Neural progenitor cell (in vitro differentiated cells): ENCODE data around the gene CLECL1. TPM values are rescaled to one million over a fixed set of nuclear protein-coding genes. Genes with fewer than 3 reads are reported as not detected.

Experiments
- DNase-seq: peaks from one replicate; pipeline ENCODE4 v3.0.0-alpha.2; 2016; ENCODE audit warnings: low spot score
- H2AFZ ChIP-seq: fragments of 200-600 bp; sonication (generic); replicated peaks from 2 replicates; pipeline ENCODE4 v1.6.1; 2016; ENCODE audit warnings: antibody characterized with exemption
- H3F3A ChIP-seq: fragments of 200-600 bp; sonication (generic); 2 replicates; pipeline ENCODE4 v1.6.1; 2016; ENCODE audit warnings: antibody characterized with exemption, low read depth
- H3K27ac ChIP-seq: fragments of 200-600 bp; sonication (generic); 2 replicates; pipeline ENCODE4 v1.5.1; 2016; ENCODE audit warnings: mild to moderate bottlenecking
- H3K27me3 ChIP-seq: fragments of 200-600 bp; sonication (generic); 2 replicates; pipeline ENCODE4 v1.6.1; 2016; ENCODE audit warnings: mild to moderate bottlenecking, moderate library complexity
- H3K36me3 ChIP-seq: fragments of 200-600 bp; sonication (generic); 2 replicates; pipeline ENCODE4 v1.5.1; 2016
- H3K4me1 ChIP-seq: fragments of 200-600 bp; sonication (generic); 2 replicates; pipeline ENCODE4 v1.6.1; 2016; ENCODE audit warnings: mixed run types
- H3K4me2 ChIP-seq: fragments of 200-600 bp; sonication (generic); 2 replicates; pipeline ENCODE4 v1.6.1; 2016
- H3K4me3 ChIP-seq: fragments of 200-600 bp; sonication (generic); 2 replicates; pipeline ENCODE4 v1.5.1; 2016
- H3K79me2 ChIP-seq: fragments of 200-600 bp; sonication (generic); 2 replicates; pipeline ENCODE4 v1.6.1; 2016; ENCODE audit warnings: low read depth
- H3K9ac ChIP-seq: fragments of 200-600 bp; sonication (generic); 2 replicates; pipeline ENCODE4 v1.6.1; 2016
- H3K9me3 ChIP-seq: fragments of 200-600 bp; sonication (generic); 2 replicates; pipeline ENCODE4 v1.5.1; 2016; ENCODE audit warnings: low read depth
- H4K20me1 ChIP-seq: fragments of 200-600 bp; sonication (generic); 2 replicates; pipeline ENCODE4 v1.6.1; 2016; ENCODE audit warnings: low read depth
- H3K27ac Mint-ChIP-seq: 3 replicates; pipeline ENCODE4 v1.8.0; 2021; ENCODE audit warnings: mixed read lengths
- H3K27me3 Mint-ChIP-seq: 2 replicates; pipeline ENCODE4 v1.8.0; 2022; ENCODE audit warnings: low read depth, mild to moderate bottlenecking, inconsistent platforms, moderate library complexity, mixed read lengths; ENCODE audit not compliant: insufficient read depth
- H3K36me3 Mint-ChIP-seq: 3 replicates; pipeline ENCODE4 v1.8.0; 2021; ENCODE audit warnings: mixed read lengths
- H3K4me1 Mint-ChIP-seq: 3 replicates; pipeline ENCODE4 v1.8.0; 2021; ENCODE audit warnings: mixed read lengths
- H3K4me3 Mint-ChIP-seq: 3 replicates; pipeline ENCODE4 v1.8.0; 2021; ENCODE audit warnings: mild to moderate bottlenecking, moderate library complexity, mixed read lengths
- H3K9me3 Mint-ChIP-seq: 3 replicates; pipeline ENCODE4 v1.8.0; 2020; ENCODE audit warnings: mixed read lengths
- CTCF ChIP-seq: fragments of 200-600 bp; sonication (generic); IDR thresholded peaks from 2 replicates; pipeline ENCODE4 v1.5.1; 2017; ENCODE audit warnings: antibody characterized with exemption, mild to moderate bottlenecking
- EZH2 ChIP-seq: fragments of 200-600 bp; sonication (generic); IDR thresholded peaks from 2 replicates; pipeline ENCODE4 v1.6.1; 2017; ENCODE audit warnings: antibody characterized with exemption, mild to moderate bottlenecking, moderate library complexity
- EZH2phosphoT487 ChIP-seq: fragments of 200-600 bp; sonication (generic); IDR thresholded peaks from 2 replicates; pipeline ENCODE4 v1.6.1; 2017; ENCODE audit warnings: antibody characterized with exemption
- total RNA-seq: library from RNA; depleted of rRNA; stranded (reverse); fragments of >200 nt; gene quantifications from 2 replicates; pipeline ENCODE4 v1.2.3, GENCODE V29; 2015; ENCODE audit warnings: low replicate concordance

The CLECL1 gene
- total RNA-seq, 1 donor from 2014 or later = not detected

- no peak overlapping the region for H3K4me3 Mint-ChIP-seq
- Histone ChIP-seq H3K4me2 (no peak overlapping the region), H3K9ac (no peak overlapping the region), H3K27me3 (no peaks in the 10 kb centered on the region), H3F3A (no peaks in the 10 kb centered on the region), H2AFZ (no peak overlapping the region), H4K20me1 (no peaks in the 10 kb centered on the region), H3K9me3 (no peaks in the 10 kb centered on the region), H3K79me2 (no peaks in the 10 kb centered on the region), H3K4me1 (no peaks in the 10 kb centered on the region), H3K27ac (no peak overlapping the region), H3K4me3 (no peak overlapping the region), H3K36me3 (no peaks in the 10 kb centered on the region)
- no peaks in the 10 kb centered on the region for H3K36me3 Mint-ChIP-seq
- peaks cover 3% of the 10 kb centered on the region for H3K9me3 Mint-ChIP-seq
- H3K27ac Mint-ChIP-seq = no peak overlapping the region
- H3K4me1 Mint-ChIP-seq = no peaks in the 10 kb centered on the region
- no peak for DNase-seq
- TF ChIP-seq CTCF (no peak), EZH2 (no peak), EZH2phosphoT487 (no peak)
- H3K27me3 Mint-ChIP-seq = no peaks in the 10 kb centered on the region
These were observed 43.9 kb upstream of the CLECL1 start for GRCh38 chr12:9776781-9777180.

- DNase-seq = no peak
- Mint-ChIP-seq H3K27ac (no peak overlapping the region), H3K36me3 (no peaks in the 10 kb centered on the region), H3K4me3 (no peak overlapping the region), H3K4me1 (no peaks in the 10 kb centered on the region), H3K9me3 (no peaks in the 10 kb centered on the region), H3K27me3 (no peaks in the 10 kb centered on the region)
- Histone ChIP-seq H3K27me3 (no peaks in the 10 kb centered on the region), H3K9me3 (no peaks in the 10 kb centered on the region), H3K4me3 (no peak overlapping the region), H3K9ac (no peak overlapping the region), H3K79me2 (no peaks in the 10 kb centered on the region), H3K4me1 (no peaks in the 10 kb centered on the region), H4K20me1 (no peaks in the 10 kb centered on the region), H3K27ac (no peak overlapping the region), H2AFZ (no peak overlapping the region), H3K36me3 (no peaks in the 10 kb centered on the region), H3F3A (no peaks in the 10 kb centered on the region), H3K4me2 (no peak overlapping the region)
- TF ChIP-seq EZH2 = no peak
- no peak for TF ChIP-seq CTCF
- TF ChIP-seq EZH2phosphoT487 = no peak
These were observed 40.5 kb upstream of the CLECL1 start for GRCh38 chr12:9773216-9773877.

GRCh38 chr12:9763025-9763424 is 30.1 kb upstream of the CLECL1 start:
- no peaks in the 10 kb centered on the region for H3K27me3 ChIP-seq
- H4K20me1 ChIP-seq = no peaks in the 10 kb centered on the region
- peaks cover 7% of the 10 kb centered on the region for H3K4me1 Mint-ChIP-seq
- no peaks in the 10 kb centered on the region for H3K36me3 Mint-ChIP-seq
- no peaks in the 10 kb centered on the region for H3K36me3 ChIP-seq
- no peaks in the 10 kb centered on the region for H3K9me3 ChIP-seq
- H3K27me3 Mint-ChIP-seq = no peaks in the 10 kb centered on the region
- H3K4me1 ChIP-seq = peaks cover 9% of the 10 kb centered on the region
- H3K79me2 ChIP-seq = no peaks in the 10 kb centered on the region
- TF ChIP-seq EZH2phosphoT487 = no peak
- TF ChIP-seq CTCF = no peak
- TF ChIP-seq EZH2 = no peak
- no peak overlapping the region for H3K27ac Mint-ChIP-seq
- DNase-seq = no peak
- no peak overlapping the region for H2AFZ ChIP-seq
- H3K9ac ChIP-seq = no peak overlapping the region
- H3K27ac ChIP-seq = no peak overlapping the region
- H3K4me3 ChIP-seq = no peak overlapping the region
- no peaks in the 10 kb centered on the region for H3K9me3 Mint-ChIP-seq
- H3K4me3 Mint-ChIP-seq = no peak overlapping the region
- no peak overlapping the region for H3K4me2 ChIP-seq
- H3F3A ChIP-seq = no peaks in the 10 kb centered on the region
